HK-2 (cell line): ENCODE results near the gene GPD1.
"Not testable (repeated sequence)": the region's sequence is repeated elsewhere in the genome, so short reads cannot be mapped to it uniquely, and the experiment has no call there.

Source experiments
- DNase-seq: peaks from one replicate; pipeline ENCODE4 v3.0.0-alpha.2; 2018; ENCODE audit not compliant: unreplicated experiment

Gene GPD1

DNA sequence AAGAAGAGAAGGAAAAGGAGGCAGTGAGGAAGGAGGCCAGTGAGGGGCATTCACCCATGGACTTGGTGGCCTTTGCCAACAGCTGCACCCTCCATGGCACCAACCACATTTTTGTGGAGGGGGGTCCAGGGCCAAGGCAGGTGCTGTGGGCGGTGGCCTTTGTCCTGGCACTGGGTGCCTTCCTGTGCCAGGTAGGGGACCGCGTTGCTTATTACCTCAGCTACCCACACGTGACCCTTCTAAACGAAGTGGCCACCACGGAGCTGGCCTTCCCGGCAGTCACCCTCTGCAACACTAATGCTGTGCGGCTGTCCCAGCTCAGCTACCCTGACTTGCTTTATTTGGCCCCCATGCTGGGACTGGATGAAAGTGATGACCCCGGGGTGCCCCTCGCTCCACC lies 30.1 kb upstream of the GPD1 start:
- no peak for DNase-seq

DNA sequence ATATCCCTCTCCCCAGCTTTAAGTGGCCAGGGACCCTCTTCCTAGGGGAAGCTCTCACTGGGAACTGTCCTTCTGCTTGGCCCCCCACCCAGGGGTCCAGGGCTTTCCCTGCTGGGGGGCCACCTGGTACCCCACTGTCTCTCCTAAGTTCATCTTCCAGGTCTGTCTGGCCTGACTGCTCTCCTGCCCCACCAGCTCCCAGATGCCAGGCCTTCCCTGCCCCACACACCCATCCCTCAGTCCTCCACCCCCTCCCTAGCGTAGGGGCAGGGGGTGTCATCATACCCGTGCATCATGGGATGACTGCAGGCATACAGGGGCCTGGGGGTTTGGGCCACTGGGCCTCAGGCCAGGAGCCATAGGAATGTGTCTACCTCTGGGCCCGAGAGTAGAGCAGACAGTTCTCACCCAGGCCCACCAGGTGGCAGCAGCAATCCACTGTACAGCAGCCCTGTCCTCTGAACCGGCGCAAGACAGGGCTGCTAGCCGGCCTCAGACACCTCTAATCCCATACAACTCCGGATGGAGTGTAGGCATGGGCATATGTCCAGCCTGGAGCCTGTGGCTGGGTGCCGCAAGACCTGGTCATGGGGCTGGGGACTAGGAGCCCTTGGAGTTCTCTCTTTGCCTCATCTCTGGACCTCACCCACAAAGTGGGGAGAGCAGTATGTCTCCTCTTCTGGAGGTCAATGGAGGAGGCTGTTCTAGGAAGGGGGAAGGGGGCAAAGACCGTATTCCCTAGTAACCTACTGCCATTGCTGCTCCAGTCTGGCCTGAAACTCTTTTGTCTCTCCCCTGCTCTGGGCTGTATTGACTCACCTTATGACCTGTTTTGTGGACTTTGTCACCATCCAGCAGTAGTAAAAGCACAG lies 28.6 kb upstream of the GPD1 start:
- peak; percentile 87 for DNase-seq

DNA sequence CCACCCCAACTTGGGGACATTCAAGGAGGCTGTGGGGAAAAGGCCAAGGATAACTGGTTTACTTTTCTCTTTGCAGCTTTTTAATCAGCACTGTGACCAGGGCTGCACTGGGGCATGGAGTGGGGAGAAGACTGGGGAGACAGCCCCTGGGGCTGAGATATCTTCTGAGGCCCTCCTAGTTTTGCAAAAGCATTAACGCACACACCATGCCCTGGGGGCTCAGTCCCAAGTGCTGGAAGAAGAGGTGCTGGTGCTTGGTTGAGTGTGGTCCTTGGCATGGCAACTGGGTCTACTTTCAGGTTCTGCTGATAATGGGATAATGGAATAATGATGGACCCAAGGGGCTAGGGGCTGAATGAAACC lies 28.0 kb upstream of the GPD1 start:
- no peak for DNase-seq

DNA sequence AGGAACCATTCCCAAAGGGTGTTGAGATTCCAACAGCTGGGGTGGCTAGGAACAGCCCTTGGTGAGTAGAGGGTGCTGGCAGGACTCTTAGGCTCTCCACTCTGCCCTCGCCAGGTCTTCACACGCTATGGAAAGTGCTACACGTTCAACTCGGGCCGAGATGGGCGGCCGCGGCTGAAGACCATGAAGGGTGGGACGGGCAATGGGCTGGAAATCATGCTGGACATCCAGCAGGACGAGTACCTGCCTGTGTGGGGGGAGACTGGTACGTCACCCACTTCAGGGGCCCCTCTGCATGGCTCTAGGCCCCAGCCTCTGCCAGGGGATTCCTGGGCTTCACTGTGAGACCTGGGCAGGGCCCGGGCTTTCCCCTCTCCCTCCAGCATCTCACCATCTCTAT lies 26.7 kb upstream of the GPD1 start:
- DNase-seq = no peak

DNA sequence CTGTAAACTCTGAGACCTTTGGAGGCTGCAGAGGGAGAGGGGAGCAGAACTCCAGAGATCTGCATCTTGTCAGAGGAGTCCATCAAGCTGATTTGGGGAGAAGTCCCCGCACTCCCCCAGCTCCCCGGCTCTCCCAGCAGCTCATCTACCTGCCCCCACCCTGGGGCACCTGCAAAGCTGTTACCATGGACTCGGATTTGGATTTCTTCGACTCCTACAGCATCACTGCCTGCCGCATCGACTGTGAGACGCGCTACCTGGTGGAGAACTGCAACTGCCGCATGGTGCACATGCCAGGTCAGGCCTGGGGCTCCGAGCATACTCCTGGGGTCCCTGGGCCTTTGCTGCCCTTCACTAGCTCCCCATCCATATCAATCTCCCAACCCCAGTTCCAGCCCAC lies 25.5 kb upstream of the GPD1 start:
- no peak for DNase-seq

DNA sequence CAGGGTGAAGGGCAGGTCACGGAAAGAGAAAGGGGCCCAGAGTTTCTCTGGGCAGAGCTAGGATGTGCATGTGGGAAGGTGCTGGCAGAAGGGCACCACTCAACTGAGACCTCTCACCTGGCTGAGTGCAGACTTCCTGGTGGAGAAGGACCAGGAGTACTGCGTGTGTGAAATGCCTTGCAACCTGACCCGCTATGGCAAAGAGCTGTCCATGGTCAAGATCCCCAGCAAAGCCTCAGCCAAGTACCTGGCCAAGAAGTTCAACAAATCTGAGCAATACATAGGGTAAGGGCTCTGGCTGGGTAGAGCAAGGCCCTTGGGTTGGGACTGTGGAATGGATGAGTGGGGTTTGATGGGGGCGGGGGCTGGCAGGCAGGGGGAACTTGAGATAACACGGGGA lies 24.0 kb upstream of the GPD1 start:
- DNase-seq = no peak

DNA sequence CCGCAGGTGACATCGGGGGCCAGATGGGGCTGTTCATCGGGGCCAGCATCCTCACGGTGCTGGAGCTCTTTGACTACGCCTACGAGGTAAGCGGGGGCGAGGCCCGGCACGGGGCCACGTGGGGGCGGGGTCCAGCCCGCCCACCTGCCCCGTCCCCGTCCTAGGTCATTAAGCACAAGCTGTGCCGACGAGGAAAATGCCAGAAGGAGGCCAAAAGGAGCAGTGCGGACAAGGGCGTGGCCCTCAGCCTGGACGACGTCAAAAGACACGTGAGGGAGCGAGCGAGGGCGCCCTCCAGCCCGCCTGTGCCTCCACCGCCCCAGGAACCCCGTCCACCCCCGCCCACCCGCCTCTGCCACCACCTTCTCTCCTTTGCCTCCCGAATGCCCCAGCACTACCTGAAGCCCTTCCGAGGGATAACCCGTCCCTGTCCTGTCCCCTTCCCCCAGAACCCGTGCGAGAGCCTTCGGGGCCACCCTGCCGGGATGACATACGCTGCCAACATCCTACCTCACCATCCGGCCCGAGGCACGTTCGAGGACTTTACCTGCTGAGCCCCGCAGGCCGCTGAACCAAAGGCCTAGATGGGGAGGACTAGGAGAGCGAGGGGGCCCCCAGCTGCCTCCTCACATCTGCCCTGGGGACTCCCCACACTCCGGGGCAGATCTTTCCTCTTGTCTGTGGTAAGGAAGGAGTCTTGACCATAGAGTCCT lies 22.6 kb upstream of the GPD1 start:
- no peak for DNase-seq

DNA sequence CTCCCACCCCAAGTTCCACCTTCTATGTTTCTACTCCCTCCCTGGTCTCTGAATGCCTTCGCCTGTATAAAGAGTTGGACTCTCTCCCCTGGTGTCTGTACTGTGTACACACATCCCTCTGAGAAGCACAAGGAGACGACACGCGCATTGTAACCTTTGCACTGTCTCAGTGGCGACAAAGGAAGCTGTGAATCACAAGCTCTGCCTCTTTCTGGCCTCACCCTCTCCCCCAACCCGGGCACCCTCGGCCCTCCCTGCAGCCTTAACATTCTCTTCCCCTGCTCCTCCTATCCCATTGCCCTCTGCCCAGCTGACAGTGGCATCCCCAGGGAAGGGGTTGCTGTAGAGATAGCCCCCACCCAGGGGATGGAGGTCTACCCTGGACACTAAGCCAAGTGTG lies 21.2 kb upstream of the GPD1 start:
- no peak for DNase-seq

DNA sequence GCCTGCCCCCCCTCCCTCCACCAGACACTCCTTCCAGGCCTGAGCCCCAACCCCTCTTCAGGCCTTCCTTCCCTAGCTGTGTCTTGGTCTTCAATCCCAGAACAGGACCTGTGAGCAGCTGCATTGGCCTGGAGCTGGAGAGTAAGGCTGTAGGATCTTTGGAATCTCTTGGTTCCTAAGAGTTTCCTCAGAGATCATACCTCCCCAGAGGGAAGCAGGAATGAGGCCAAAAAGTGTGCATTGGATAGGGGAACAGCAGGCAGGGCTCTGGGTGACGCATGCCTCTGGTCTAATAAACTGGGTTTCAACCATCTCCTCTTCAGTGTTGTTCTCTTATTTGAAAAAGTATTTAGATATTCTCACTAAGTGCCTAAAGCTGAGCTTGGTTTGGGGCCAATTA lies 20.5 kb upstream of the GPD1 start:
- no peak for DNase-seq

DNA sequence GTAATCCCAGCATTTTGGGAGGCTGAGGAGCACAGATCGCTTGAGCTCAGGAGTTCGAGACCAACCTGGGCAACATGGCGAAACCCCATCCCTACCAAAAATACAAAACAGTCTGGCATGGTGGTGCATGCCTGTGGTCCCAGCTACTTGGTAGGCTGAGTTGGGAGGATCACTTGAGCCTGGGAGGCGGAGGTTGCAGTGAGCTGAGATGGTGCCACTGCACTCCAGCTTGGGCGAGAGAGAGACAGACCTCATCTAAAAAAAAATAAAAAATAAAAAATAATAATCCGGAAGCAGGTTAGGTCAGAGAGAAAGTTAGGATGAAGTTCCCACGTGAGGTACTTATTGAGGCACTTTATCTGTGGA lies 19.4 kb upstream of the GPD1 start:
- DNase-seq = not testable (repeated sequence)

DNA sequence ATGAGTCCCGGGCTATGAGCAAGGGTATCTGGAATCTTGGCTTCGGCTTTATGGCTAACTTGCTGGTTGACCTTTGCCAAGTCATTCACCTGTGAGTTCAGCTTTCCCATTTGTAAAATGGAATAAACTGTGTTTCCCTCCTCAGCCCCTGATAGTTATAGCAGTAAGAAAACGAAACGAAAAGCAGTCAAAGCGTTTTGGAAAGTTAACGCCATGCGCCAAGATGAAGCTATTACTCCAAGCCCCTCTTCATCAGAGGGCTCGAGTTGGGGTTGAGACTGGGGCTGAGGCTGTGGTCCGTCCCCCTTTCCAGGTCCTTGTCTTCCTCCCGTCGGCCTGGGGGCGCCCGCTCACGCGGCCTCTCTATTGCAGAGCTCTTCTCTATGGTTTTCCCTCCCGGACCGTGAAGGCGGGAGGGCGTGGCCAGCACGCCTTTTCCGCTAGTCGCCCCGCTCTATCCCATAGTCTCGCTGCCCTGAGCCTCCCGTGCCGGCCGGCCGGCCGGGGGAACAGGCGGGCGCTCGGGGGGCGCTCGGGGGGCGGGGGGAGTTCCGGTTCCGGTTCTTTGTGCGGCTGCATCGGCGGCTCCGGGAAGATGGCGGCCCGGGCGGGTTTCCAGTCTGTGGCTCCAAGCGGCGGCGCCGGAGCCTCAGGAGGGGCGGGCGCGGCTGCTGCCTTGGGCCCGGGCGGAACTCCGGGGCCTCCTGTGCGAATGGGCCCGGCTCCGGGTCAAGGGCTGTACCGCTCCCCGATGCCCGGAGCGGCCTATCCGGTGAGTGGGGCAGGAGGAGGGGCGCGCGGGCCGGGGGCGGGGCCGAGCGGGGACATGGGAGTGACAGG lies 18.8 kb upstream of the GPD1 start, which contains the start of gene SMARCD1:
SMARCD1 (plus strand) TSS at position 568 of the 840 bp plus-strand sequence; CDS start at position 596, 28 bp downstream.
- peak; percentile 90 for DNase-seq

DNA sequence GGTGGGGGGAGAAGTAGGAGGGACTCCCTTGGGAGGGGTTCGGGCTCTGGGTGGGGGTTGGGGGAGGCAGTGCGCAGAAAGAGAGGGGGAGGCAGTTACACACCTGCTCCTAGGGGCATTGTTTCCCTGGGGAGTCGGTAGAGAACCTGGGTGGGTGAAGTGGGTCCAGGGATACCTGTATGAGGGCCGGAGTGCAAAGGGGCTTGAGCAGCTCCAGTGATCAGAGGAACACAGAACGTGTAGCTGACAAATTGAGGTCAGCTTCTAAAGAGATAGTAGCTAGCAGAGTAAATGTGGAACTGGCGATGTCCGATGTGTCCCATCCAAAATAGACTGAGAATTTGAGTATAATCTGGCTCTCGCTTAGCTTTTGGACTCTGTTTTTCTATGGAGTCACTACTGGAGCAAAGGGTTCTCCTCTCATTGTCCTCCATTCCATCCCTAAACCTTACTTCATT lies 18.2 kb upstream of the GPD1 start:
- DNase-seq = no peak

DNA sequence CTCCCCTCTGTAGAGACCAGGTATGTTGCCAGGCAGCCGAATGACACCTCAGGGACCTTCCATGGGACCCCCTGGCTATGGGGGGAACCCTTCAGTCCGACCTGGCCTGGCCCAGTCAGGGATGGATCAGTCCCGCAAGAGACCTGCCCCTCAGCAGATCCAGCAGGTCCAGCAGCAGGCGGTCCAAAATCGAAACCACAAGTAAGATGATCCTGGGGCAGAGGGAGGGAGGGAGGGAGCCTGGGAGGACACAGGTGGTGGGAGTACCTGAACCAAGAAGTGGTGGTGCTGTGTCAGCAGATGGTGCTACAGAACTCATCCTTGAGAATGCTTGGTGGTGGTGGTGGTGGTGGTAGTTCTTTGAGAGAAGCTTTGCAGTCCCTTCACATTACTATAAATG lies 17.7 kb upstream of the GPD1 start:
- no peak for DNase-seq

DNA sequence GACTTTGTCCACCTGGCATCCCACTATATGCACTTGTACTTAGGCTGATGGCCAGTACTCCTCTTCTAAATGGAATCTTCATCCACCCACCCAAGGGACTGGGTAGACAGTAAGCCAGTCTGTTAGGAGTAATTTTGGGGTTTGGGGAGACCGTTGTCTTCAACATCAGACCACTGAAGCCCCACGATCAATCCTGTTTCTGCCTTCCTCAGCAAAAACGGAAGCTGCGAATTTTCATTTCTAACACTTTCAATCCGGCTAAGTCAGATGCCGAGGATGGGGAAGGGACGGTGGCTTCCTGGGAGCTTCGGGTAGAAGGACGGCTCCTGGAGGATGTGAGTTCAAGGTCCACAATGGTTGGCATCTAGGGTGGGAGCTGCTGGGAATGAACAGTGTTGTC lies 16.7 kb upstream of the GPD1 start:
- no peak for DNase-seq

DNA sequence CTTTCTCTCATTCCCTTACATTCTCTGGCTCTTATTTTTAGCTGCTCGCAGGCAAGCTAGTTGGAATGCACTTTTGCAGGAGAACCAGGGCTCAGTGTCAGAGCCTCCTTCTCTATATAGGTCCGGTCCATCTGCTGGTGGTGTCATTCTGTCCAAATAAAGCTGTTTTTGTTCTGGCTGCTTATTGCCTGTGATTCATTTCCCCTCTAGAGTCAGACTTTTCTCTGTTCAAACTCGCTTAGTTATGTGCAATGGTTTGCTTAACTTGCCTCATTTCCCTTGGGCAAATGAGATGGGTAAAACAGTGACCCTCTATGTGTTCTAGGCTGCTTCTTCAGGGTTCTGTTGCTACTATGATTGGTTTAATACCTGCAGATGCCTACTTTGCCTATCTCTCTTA lies 15.8 kb upstream of the GPD1 start:
- DNase-seq = no peak

DNA sequence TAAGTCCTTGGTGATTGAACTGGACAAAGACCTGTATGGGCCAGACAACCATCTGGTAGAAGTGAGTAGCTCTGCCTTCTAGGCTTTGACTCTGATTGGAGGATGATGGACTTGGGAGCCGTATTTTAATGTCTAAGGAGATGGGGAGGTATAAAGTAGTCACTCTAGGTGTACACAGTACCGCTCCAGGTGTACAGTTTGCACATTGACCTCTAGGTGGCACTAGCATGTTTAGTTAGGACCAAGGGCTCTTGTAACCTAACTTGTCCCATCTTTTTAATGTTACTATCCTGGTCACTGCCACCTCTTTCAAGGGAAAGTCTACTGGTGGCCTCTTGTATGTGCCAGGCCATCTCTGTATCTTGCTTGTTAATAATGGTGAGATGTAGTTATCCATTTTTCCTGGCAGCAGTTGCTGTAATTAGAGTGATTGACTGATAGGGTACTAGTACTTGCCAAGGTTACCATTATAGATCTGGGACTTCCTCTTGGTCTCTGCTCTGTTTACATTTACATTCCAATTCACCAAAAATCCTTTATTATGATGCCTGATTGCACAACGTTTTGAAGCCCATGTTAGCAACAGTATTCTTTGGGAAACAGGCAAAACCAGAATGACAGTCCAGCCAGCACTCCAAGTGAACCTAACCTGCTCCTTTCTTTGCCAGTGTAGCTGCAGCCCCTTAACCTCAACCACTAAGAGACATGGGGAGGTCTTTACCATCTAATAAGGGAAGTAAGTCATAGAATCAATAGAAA lies 15.1 kb upstream of the GPD1 start:
- DNase-seq = peak; percentile 35

DNA sequence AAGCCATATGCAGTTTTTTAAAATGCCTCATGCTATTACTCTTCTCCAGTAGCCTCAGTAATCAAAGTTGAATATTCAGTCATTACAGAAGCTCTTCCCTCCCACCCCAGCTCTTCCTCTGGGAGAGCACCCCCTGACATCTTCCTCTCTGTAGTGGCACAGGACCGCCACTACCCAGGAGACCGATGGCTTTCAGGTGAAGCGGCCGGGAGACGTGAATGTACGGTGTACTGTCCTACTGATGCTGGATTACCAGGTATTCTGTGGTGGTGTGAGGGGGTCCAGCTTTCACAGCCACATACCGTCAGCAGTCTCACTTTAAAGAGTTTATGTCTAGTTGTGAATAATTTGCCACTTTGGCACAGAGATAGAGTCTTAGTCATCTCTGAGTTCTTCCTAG lies 14.1 kb upstream of the GPD1 start:
- no peak for DNase-seq

DNA sequence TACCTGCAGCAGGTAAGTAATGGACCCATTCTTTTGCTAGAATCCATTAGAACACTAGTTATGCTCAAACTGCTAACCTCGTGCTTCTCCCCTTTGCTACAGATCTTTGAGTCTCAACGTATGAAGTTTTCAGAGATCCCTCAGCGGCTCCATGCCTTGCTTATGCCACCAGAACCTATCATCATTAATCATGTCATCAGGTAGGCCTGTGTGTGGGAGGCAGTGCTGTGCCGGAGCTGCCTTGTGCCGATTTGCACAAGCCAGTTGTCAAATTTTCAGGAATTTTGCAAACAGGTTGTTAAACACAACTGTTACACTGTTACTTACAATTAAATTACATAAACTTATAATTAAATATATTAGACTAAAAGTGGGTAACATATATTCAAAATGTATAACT lies 13.4 kb upstream of the GPD1 start:
- DNase-seq = no peak

DNA sequence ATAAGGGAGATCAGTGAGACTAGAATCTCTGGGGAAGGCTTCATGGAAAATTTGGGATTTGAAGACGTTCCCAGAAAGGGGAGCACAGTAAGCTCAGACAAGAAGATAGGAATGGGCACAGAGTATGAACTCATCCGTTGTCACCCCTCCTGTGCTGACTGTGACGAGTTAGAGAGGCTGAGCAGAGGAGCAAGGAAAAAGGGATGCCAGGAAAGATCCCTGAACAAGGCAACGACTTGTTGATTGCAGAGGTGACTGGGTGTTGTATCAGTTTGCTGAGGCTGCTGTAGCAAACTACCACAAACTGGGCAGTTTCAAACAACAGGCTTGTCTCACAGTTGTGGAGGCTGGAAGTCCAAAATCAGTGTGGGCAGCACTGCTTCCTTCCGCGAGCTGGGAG lies 5.9 kb upstream of the GPD1 start:
- no peak for DNase-seq

DNA sequence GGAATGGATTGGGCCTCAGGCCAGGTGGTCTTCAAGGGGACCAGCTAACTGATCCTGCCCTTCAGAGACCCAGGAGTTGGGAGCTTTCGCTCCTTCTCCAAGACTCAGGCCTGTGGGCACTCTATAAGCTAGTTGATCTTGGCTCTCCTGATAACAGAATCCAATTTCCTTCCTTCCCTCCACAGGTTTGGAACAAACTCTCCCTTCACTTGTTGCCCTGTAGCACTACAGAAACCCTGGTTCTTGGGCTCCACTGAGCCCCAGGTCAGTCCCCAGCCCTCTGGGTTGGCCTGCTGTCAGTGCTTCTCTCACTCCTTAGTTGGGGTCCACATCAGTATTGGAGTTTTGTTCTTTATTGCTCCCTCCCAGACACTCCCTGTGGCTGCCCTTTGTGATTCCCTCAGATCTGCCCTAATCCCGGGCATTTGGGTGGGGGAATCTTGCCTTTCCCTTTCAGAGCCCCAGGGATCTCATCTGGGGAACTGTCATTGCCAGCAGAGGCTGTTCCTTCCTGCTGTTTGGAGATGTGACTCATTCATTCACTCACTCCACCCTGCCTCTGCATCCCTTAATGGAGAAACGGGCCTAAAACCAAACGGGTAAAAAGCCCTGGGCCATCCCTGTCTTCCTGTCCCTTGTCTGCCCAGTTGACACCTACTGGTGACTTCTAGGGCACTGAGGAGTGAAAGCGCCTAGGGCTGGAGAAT lies 4.4 kb upstream of the GPD1 start:
- DNase-seq = no peak

DNA sequence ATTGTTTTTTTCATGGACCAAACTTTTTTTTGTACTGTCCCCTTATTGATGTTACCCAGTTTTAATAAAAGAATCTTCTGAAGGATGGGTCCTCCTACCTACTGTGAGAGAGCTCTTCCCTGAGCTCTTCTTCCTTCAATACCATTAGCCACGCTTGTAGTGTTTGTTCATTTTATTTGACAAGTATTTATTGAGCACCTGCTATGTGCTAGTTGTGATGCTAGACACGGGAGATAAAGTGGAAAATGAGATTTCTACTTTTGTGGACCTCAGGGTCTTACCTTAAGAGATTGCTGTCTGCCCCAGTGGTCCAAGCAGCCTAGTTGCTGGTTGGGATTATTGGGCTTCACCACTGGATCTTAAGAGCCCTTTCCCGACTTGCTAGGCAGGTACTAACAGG lies 3.2 kb upstream of the GPD1 start:
- DNase-seq = no peak
